Neural cell (in vitro differentiated cells): Measurements from ENCODE around the gene ACOT7. TPM values are rescaled to one million over a fixed set of nuclear protein-coding genes. Genes with fewer than 3 reads are reported as not detected.

Experiments used
- H2AFZ ChIP-seq: fragments of 200-600, 300-800 bp; sonication (generic), shearing (Covaris generic); 2 replicates; pipeline ENCODE4 v1.6.0; 2014; ENCODE audit warnings: low read depth, mild to moderate bottlenecking, antibody characterized with exemption, low read length, moderate library complexity
- H3F3A ChIP-seq: fragments of 200-600 bp; shearing (Covaris generic); 2 replicates; pipeline ENCODE4 v1.6.1; 2016; ENCODE audit warnings: mild to moderate bottlenecking, moderate library complexity, mixed read lengths, antibody characterized with exemption, low read length; ENCODE audit not compliant: insufficient read depth, poor library complexity, severe bottlenecking
- H3K27ac ChIP-seq: fragments of 200-600, 300-800 bp; sonication (generic), shearing (Covaris generic); 2 replicates; pipeline ENCODE4 v1.5.1; 2014; ENCODE audit warnings: mild to moderate bottlenecking, low read length, moderate library complexity
- H3K27me3 ChIP-seq: fragments of 300-800, 200-600 bp; sonication (generic), shearing (Covaris generic); 2 replicates; pipeline ENCODE4 v1.6.0; 2014; ENCODE audit warnings: mild to moderate bottlenecking, low read depth, low read length, moderate library complexity; ENCODE audit not compliant: insufficient read depth
- H3K36me3 ChIP-seq: fragments of 300-800, 200-600 bp; sonication (generic), shearing (Covaris generic); 2 replicates; pipeline ENCODE4 v1.5.1; 2014; ENCODE audit warnings: mild to moderate bottlenecking, antibody characterized with exemption, low read length, moderate library complexity; ENCODE audit not compliant: insufficient read depth
- H3K4me2 ChIP-seq: fragments of 300-800, 200-600 bp; sonication (generic), shearing (Covaris generic); 2 replicates; pipeline ENCODE4 v1.6.0; 2014; ENCODE audit warnings: mild to moderate bottlenecking, low read length
- H3K4me3 ChIP-seq: fragments of 300-800, 200-600 bp; sonication (generic), shearing (Covaris generic); 2 replicates; pipeline ENCODE4 v1.5.1; 2014; ENCODE audit warnings: mild to moderate bottlenecking, low read length, moderate library complexity
- H3K79me2 ChIP-seq: fragments of 200-600 bp; shearing (Covaris generic); replicated peaks from 2 replicates; pipeline ENCODE4 v1.6.0; 2014; ENCODE audit warnings: mild to moderate bottlenecking, low read length, moderate library complexity; ENCODE audit not compliant: insufficient read depth
- H3K9ac ChIP-seq: fragments of 300-800, 200-600 bp; sonication (generic), shearing (Covaris generic); 2 replicates; pipeline ENCODE4 v1.6.1; 2016; ENCODE audit warnings: mild to moderate bottlenecking, low read length, mixed read lengths
- H3K9me2 ChIP-seq: fragments of 200-600 bp; shearing (Covaris generic); 2 replicates; pipeline ENCODE4 v1.6.1; 2016; ENCODE audit warnings: mild to moderate bottlenecking, low read length, mixed read lengths; ENCODE audit not compliant: insufficient read depth
- H3K9me3 ChIP-seq: fragments of 200-600, 300-800 bp; sonication (generic), shearing (Covaris generic); 2 replicates; pipeline ENCODE4 v1.6.1; 2016; ENCODE audit warnings: mild to moderate bottlenecking, mixed run types, low read length, moderate library complexity, mixed read lengths
- H4K20me1 ChIP-seq: fragments of 200-600 bp; shearing (Covaris generic); 2 replicates; pipeline ENCODE4 v1.6.1; 2016; ENCODE audit warnings: mild to moderate bottlenecking, mixed run types; ENCODE audit not compliant: insufficient read depth
- EP300 ChIP-seq: fragments of 450-650 bp; conservative IDR thresholded peaks from 2 replicates; pipeline ENCODE4 v1.6.1; 2014; ENCODE audit warnings: antibody characterized with exemption, mild to moderate bottlenecking, moderate library complexity; ENCODE audit not compliant: poor library complexity, severe bottlenecking
- EZH2 ChIP-seq: fragments of 200-600, 300-800 bp; shearing (Covaris generic), sonication (generic); IDR thresholded peaks from 2 replicates; pipeline ENCODE4 v1.6.1; 2014; ENCODE audit warnings: antibody characterized with exemption, low read length, borderline replicate concordance, mild to moderate bottlenecking; ENCODE audit not compliant: insufficient read depth, poor library complexity, severe bottlenecking
- MXI1 ChIP-seq: fragments of 450-650 bp; conservative IDR thresholded peaks from 2 replicates; pipeline ENCODE4 v1.6.1; 2014; ENCODE audit warnings: antibody characterized with exemption, mild to moderate bottlenecking; ENCODE audit not compliant: poor library complexity, severe bottlenecking
- POLR2AphosphoS5 ChIP-seq: IDR thresholded peaks from 2 replicates; pipeline ENCODE4 v1.6.1; 2012
- RAD21 ChIP-seq: fragments of 450-650 bp; conservative IDR thresholded peaks from 2 replicates; pipeline ENCODE4 v1.6.1; 2014; ENCODE audit warnings: antibody characterized with exemption, mild to moderate bottlenecking, moderate library complexity
- REST ChIP-seq: IDR thresholded peaks from 2 replicates; pipeline ENCODE4 v1.6.1; 2012; ENCODE audit warnings: borderline replicate concordance
- SMC3 ChIP-seq: fragments of 450-650 bp; conservative IDR thresholded peaks from 2 replicates; pipeline ENCODE4 v1.6.1; 2014; ENCODE audit warnings: antibody characterized with exemption, mild to moderate bottlenecking, moderate library complexity; ENCODE audit not compliant: poor library complexity
- TAF1 ChIP-seq: IDR thresholded peaks from 2 replicates; pipeline ENCODE4 v1.6.1; 2012; ENCODE audit warnings: low read depth
- polyA plus RNA-seq: library from polyadenylated mRNA; depleted of rRNA; stranded (reverse); fragments of >200 nt; gene quantifications from 2 replicates; pipeline ENCODE4 v1.2.3, GENCODE V29; 2014
- TF ChIP-seq, protein P1 (sequence below): fragments of 450-650 bp; IDR thresholded peaks from 2 replicates; pipeline ENCODE4 v1.5.1; 2014; ENCODE audit warnings: antibody characterized with exemption, mild to moderate bottlenecking, moderate library complexity; ENCODE audit not compliant: poor library complexity, severe bottlenecking

The ACOT7 gene
- polyA plus RNA-seq, 1 donor from 2014 or later = 101 TPM

DNA sequence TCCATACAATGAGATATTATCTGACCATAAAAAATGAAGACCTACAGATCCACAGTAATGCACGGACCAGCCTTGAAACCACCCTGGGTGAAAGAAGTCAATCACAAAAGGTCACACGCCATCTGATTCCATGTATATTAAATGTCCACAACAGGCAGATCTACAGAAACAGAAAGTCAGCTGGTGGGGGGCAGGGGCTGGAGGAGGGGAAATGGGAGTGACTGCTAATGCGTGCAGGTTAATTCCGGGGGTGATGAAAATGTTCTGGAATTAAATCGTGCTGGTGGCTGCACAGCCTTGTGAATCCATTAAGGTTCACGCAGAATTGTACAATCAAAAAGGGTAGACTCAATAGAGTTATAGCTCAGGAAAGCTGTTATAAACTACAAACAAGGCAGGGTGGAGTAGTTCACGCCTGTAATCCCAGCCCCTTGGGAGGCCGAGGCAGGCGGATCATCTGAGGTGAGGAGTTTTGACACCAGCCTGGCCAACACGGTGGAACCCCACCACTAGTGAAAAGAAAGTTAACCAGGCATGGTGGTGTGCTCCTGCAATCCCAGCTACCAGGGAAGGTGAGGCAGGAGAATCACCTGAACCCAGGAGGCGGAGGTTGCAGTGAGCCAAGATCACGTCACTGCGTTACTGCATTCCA lies 32.3 kb downstream of the ACOT7 start:
- no peaks in the 10 kb centered on the region for H3K9me3 ChIP-seq
- H3K79me2 ChIP-seq = peaks cover 18% of the 10 kb centered on the region
- H3K9me2 ChIP-seq = no peaks in the 10 kb centered on the region

DNA sequence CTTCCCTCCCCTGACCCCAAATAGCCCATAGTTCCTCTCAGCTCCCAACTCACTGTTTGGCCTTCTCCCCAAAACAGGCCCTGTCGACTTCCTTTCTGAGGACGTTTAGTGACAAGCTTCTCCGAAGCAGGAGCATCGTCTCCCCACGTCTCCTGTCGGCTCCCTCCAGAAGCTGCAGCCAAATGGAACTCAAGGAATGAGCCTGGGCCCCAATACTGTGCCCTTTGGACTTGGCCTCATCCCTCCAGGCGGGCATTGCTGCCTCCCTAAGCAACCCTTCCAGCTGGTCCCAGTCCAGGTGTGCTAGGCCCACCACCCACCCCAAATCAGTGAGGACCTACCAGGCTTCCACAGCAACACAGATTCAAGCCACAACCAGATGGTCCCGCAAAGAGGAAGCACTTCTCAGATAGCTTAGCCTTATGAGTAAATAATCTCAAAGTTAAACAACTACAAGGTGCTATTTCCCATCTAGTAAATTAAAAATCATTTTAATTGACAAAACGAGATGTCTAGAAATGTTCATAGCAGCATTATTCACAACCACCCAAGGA lies 33.0 kb downstream of the ACOT7 start:
- H3K27me3 ChIP-seq = no peaks in the 10 kb centered on the region
- H3K27ac ChIP-seq = no peak overlapping the region
- H3K9ac ChIP-seq = no peak overlapping the region
- H3K4me3 ChIP-seq = no peak overlapping the region
- H2AFZ ChIP-seq = no peak overlapping the region
- TF ChIP-seq POLR2AphosphoS5 (no peak), REST (no peak), MXI1 (no peak)
- peaks cover 18% of the 10 kb centered on the region for H3K79me2 ChIP-seq
- no peaks in the 10 kb centered on the region for H3F3A ChIP-seq
- no peaks in the 10 kb centered on the region for H3K36me3 ChIP-seq
- H4K20me1 ChIP-seq = peaks cover 6% of the 10 kb centered on the region
- no peaks in the 10 kb centered on the region for H3K9me2 ChIP-seq
- no peak overlapping the region for H3K4me2 ChIP-seq
- no peaks in the 10 kb centered on the region for H3K9me3 ChIP-seq

More for the DNA sequence above, 32.3 kb downstream of the ACOT7 start:
- Histone ChIP-seq H3K36me3 (no peaks in the 10 kb centered on the region), H3K27me3 (no peaks in the 10 kb centered on the region), H3F3A (no peaks in the 10 kb centered on the region), H3K9ac (no peak overlapping the region), H3K4me3 (no peak overlapping the region), H3K27ac (no peak overlapping the region), H4K20me1 (peaks cover 6% of the 10 kb centered on the region), H2AFZ (no peak overlapping the region), H3K4me2 (no peak overlapping the region)
- no peak for TF ChIP-seq REST
- TF ChIP-seq TAF1 = no peak
- no peak for TF ChIP-seq POLR2AphosphoS5
- TF ChIP-seq, protein P1, sequence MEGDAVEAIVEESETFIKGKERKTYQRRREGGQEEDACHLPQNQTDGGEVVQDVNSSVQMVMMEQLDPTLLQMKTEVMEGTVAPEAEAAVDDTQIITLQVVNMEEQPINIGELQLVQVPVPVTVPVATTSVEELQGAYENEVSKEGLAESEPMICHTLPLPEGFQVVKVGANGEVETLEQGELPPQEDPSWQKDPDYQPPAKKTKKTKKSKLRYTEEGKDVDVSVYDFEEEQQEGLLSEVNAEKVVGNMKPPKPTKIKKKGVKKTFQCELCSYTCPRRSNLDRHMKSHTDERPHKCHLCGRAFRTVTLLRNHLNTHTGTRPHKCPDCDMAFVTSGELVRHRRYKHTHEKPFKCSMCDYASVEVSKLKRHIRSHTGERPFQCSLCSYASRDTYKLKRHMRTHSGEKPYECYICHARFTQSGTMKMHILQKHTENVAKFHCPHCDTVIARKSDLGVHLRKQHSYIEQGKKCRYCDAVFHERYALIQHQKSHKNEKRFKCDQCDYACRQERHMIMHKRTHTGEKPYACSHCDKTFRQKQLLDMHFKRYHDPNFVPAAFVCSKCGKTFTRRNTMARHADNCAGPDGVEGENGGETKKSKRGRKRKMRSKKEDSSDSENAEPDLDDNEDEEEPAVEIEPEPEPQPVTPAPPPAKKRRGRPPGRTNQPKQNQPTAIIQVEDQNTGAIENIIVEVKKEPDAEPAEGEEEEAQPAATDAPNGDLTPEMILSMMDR = no peak
- no peak for TF ChIP-seq MXI1
- TF ChIP-seq RAD21 = no peak
- no peak for TF ChIP-seq EP300
- no peak for TF ChIP-seq EZH2
- no peak for TF ChIP-seq SMC3
